Loucy (cell line): ENCODE measurements around the gene SUGP1.

Experiments used
- H2AFZ ChIP-seq: fragments of 200-600 bp; sonication (generic); 2 replicates; pipeline ENCODE4 v1.6.0; 2016; ENCODE audit warnings: antibody characterized with exemption, mild to moderate bottlenecking, low read length, moderate library complexity
- H3F3A ChIP-seq: fragments of 200-600 bp; 2 replicates; pipeline ENCODE4 v1.6.0; 2016; ENCODE audit warnings: antibody characterized with exemption, low read depth, mild to moderate bottlenecking
- H3K27me3 ChIP-seq: fragments of 200-600 bp; sonication (generic); 2 replicates; pipeline ENCODE4 v1.6.1; 2014; ENCODE audit warnings: low read length, mild to moderate bottlenecking; ENCODE audit not compliant: insufficient read depth, poor library complexity, severe bottlenecking
- H3K36me3 ChIP-seq: fragments of 200-600 bp; sonication (generic); 2 replicates; pipeline ENCODE4 v1.6.1; 2016; ENCODE audit warnings: low read length; ENCODE audit not compliant: insufficient read depth
- H3K4me1 ChIP-seq: fragments of 200-600 bp; sonication (generic); 2 replicates; pipeline ENCODE4 v1.5.1; 2014; ENCODE audit warnings: low read length, mild to moderate bottlenecking; ENCODE audit not compliant: insufficient read depth, poor library complexity, severe bottlenecking
- H3K4me2 ChIP-seq: fragments of 200-600 bp; sonication (generic); 2 replicates; pipeline ENCODE4 v1.6.0; 2014; ENCODE audit warnings: antibody characterized with exemption, low read length, low read depth, mild to moderate bottlenecking; ENCODE audit not compliant: poor library complexity, severe bottlenecking
- H3K4me3 ChIP-seq: fragments of 200-600 bp; sonication (generic); 2 replicates; pipeline ENCODE4 v1.5.1; 2014; ENCODE audit warnings: low read length, mild to moderate bottlenecking, mixed read lengths; ENCODE audit not compliant: poor library complexity, severe bottlenecking
- H3K79me2 ChIP-seq: fragments of 200-600 bp; sonication (generic); 2 replicates; pipeline ENCODE4 v1.6.1; 2014; ENCODE audit warnings: low read length; ENCODE audit not compliant: insufficient read depth
- H3K9ac ChIP-seq: fragments of 200-600 bp; sonication (generic); 2 replicates; pipeline ENCODE4 v1.6.0; 2014; ENCODE audit warnings: mild to moderate bottlenecking, low read depth, low read length, moderate library complexity; ENCODE audit not compliant: poor library complexity, severe bottlenecking
- H3K9me2 ChIP-seq: fragments of 200-600 bp; sonication (generic); replicated peaks from 2 replicates; pipeline ENCODE4 v1.6.1; 2016; ENCODE audit warnings: low read depth, low read length, mixed read lengths
- H3K9me3 ChIP-seq: fragments of 200-600 bp; sonication (generic); 2 replicates; pipeline ENCODE4 v1.6.1; 2014; ENCODE audit warnings: mild to moderate bottlenecking, antibody characterized with exemption, low read length, low read depth; ENCODE audit not compliant: insufficient read depth
- H4K20me1 ChIP-seq: fragments of 200-600 bp; sonication (generic); 2 replicates; pipeline ENCODE4 v1.6.0; 2014; ENCODE audit warnings: antibody characterized with exemption, low read length, mild to moderate bottlenecking; ENCODE audit not compliant: insufficient read depth, poor library complexity, severe bottlenecking
- EZH2phosphoT487 ChIP-seq: fragments of 200-600 bp; IDR thresholded peaks from 2 replicates; pipeline ENCODE4 v1.6.1; 2018; ENCODE audit warnings: antibody characterized with exemption, mild to moderate bottlenecking, moderate library complexity, borderline replicate concordance
- TF ChIP-seq, protein P1 (sequence below): fragments of 200-600 bp; sonication (generic); conservative IDR thresholded peaks from 2 replicates; pipeline ENCODE4 v1.5.1; 2014; ENCODE audit warnings: mild to moderate bottlenecking, antibody characterized with exemption, low read length

SUGP1 gene, protein sequence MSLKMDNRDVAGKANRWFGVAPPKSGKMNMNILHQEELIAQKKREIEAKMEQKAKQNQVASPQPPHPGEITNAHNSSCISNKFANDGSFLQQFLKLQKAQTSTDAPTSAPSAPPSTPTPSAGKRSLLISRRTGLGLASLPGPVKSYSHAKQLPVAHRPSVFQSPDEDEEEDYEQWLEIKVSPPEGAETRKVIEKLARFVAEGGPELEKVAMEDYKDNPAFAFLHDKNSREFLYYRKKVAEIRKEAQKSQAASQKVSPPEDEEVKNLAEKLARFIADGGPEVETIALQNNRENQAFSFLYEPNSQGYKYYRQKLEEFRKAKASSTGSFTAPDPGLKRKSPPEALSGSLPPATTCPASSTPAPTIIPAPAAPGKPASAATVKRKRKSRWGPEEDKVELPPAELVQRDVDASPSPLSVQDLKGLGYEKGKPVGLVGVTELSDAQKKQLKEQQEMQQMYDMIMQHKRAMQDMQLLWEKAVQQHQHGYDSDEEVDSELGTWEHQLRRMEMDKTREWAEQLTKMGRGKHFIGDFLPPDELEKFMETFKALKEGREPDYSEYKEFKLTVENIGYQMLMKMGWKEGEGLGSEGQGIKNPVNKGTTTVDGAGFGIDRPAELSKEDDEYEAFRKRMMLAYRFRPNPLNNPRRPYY

DNA sequence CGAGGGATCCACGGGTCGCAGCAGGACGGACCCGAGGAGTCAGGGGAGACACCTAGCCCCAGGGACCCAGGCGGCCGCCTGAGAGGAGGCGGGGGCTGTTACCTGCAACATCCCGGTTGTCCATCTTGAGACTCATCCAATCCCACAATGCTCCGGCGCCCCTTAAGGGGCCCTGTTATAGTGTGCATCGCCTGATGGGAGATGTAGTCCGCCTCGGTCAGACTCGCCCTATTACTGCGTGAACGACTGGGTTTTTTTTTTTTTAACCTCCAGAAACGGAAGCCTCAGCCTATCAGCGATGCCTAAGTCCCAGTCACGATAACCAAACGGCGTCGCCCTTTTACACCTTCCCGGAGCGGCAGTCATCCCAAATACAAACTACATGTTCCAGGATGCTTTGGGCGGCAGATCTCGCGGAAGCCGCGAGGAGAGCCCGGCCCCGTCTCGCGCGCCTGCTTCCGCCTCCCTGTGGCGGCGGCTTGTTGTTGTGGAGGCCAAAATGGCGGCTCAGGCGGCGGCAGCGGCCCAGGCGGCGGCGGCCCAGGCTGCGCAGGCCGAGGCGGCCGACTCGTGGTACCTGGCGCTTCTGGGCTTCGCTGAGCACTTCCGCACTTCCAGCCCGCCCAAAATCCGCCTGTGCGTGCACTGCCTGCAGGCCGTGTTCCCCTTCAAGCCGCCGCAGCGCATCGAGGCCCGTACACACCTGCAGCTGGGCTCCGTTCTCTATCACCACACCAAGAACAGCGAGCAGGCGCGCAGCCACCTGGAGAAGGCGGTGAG, at the start of gene SUGP1, which contains the start of gene MAU2:
TSS of gene SUGP1 (minus strand) at position 149 of the 780 bp plus-strand sequence. CDS start at position 136, 13 bp downstream.
TSS of gene MAU2 (plus strand) at position 469 of the 780 bp plus-strand sequence. CDS start at position 500, 31 bp downstream.
- Histone ChIP-seq H4K20me1 (peaks cover 18% of the 10 kb centered on the region), H3K9me3 (no peaks in the 10 kb centered on the region), H3K27me3 (no peaks in the 10 kb centered on the region), H3K4me1 (peaks cover 31% of the 10 kb centered on the region), H3F3A (no peaks in the 10 kb centered on the region), H3K4me2 (peak within 1 kb of the TSS; percentile 92), H3K9me2 (no peaks in the 10 kb centered on the region), H3K4me3 (peak within 1 kb of the TSS; percentile 86), H3K36me3 (peaks cover under 1% of the 10 kb centered on the region; the same call in 1 of the 2 replicates), H3K79me2 (peaks cover 77% of the 10 kb centered on the region), H2AFZ (peak within 1 kb of the TSS; percentile 97), H3K9ac (peak within 1 kb of the TSS; percentile 98)
- TF ChIP-seq EZH2phosphoT487 = no peak
- TF ChIP-seq, protein P1, sequence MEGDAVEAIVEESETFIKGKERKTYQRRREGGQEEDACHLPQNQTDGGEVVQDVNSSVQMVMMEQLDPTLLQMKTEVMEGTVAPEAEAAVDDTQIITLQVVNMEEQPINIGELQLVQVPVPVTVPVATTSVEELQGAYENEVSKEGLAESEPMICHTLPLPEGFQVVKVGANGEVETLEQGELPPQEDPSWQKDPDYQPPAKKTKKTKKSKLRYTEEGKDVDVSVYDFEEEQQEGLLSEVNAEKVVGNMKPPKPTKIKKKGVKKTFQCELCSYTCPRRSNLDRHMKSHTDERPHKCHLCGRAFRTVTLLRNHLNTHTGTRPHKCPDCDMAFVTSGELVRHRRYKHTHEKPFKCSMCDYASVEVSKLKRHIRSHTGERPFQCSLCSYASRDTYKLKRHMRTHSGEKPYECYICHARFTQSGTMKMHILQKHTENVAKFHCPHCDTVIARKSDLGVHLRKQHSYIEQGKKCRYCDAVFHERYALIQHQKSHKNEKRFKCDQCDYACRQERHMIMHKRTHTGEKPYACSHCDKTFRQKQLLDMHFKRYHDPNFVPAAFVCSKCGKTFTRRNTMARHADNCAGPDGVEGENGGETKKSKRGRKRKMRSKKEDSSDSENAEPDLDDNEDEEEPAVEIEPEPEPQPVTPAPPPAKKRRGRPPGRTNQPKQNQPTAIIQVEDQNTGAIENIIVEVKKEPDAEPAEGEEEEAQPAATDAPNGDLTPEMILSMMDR = no peak

DNA sequence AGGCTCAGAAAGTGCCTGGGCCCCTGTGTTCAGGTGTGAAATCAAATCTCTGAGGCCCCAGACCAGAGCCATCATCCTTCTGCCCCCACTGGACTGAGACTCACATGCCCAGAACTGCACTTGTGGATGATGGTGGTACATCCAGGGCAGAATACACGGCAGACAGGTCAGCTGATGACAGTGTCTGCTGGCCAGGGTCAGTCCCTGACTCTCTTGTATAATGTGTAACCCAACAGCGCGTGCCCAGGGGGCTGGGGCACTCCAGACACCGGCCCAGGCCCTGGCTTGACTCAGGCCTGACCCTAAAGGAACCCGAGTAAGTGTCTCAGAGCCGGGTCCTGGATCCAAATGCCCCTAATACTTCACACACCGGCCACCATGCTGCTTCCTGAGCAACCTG, 47.8 kb upstream of the SUGP1 start:
- H3K9me2 ChIP-seq = no peaks in the 10 kb centered on the region
- H3K4me3 ChIP-seq = no peak overlapping the region
- H3K79me2 ChIP-seq = no peaks in the 10 kb centered on the region
- H3F3A ChIP-seq = 0 out of 2 replicates have a peak, but pooled peaks cover 2% of the 10 kb centered on the region
- H3K36me3 ChIP-seq = no peaks in the 10 kb centered on the region
- H3K9me3 ChIP-seq = no peaks in the 10 kb centered on the region
- no peaks in the 10 kb centered on the region for H3K27me3 ChIP-seq
- no peaks in the 10 kb centered on the region for H4K20me1 ChIP-seq
- H3K9ac ChIP-seq = no peak overlapping the region
- no peak overlapping the region for H2AFZ ChIP-seq
- no peak for TF ChIP-seq EZH2phosphoT487
- TF ChIP-seq, protein P1 = no peak
- peaks cover 10% of the 10 kb centered on the region for H3K4me1 ChIP-seq
- H3K4me2 ChIP-seq = no peak overlapping the region
